GM12878 (cell line): ENCODE results near the gene UBE2O.

ENCODE experiments used
- EZH2 ChIP-seq: IDR thresholded peaks from 2 replicates; pipeline ENCODE4 v1.6.1; 2012; ENCODE audit warnings: low read depth, mild to moderate bottlenecking, control low read depth, inconsistent platforms, low read length, borderline replicate concordance; ENCODE audit not compliant: control insufficient read depth
- POLR2A ChIP-seq: IDR thresholded peaks from 2 replicates; pipeline ENCODE4 v1.6.1; 2011; ENCODE audit warnings: low read depth, mild to moderate bottlenecking, low read length
- SPI1 ChIP-seq: IDR thresholded peaks from 2 replicates; pipeline ENCODE4 v1.6.1; 2011; ENCODE audit warnings: low read depth, mild to moderate bottlenecking, low read length, moderate library complexity, borderline replicate concordance; ENCODE audit not compliant: insufficient read depth
- TF ChIP-seq, protein P1 (sequence below): IDR thresholded peaks from 2 replicates; pipeline ENCODE4 v1.6.1; 2012; ENCODE audit warnings: mild to moderate bottlenecking, low read depth, low read length

DNA sequence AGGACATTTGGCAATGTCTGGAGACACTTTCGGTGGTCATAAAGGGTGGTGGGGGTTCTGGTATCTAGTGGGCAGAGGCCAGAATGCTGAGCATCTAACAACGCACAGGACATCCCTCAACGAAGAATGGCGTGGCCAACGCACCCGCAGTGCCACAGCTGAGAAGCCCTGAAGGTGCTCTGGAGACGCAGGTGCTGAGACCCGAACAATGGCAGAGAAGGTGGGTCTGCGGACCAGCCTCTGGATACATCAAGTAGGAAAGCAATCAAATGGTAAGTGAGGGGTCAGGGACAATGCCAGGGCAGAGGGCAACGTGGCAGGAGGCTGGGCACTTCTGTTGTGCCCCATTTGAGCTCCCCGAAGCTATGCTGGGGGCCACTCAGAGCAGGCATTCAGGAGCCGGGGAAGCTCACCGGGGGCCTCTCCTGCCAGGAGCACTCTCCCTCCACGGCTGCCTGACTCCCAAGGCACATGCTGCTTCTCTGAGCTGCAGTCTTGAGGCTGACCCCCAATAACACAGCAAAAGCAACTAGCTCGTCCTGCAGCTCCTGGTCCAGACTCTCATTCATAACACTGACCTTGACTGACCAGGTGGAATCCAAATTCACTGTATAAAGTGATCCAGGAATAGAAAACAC lies 42.5 kb downstream of the UBE2O start:
- TF ChIP-seq SPI1 (no peak), EZH2 (no peak), POLR2A (no peak)
- TF ChIP-seq, protein P1, sequence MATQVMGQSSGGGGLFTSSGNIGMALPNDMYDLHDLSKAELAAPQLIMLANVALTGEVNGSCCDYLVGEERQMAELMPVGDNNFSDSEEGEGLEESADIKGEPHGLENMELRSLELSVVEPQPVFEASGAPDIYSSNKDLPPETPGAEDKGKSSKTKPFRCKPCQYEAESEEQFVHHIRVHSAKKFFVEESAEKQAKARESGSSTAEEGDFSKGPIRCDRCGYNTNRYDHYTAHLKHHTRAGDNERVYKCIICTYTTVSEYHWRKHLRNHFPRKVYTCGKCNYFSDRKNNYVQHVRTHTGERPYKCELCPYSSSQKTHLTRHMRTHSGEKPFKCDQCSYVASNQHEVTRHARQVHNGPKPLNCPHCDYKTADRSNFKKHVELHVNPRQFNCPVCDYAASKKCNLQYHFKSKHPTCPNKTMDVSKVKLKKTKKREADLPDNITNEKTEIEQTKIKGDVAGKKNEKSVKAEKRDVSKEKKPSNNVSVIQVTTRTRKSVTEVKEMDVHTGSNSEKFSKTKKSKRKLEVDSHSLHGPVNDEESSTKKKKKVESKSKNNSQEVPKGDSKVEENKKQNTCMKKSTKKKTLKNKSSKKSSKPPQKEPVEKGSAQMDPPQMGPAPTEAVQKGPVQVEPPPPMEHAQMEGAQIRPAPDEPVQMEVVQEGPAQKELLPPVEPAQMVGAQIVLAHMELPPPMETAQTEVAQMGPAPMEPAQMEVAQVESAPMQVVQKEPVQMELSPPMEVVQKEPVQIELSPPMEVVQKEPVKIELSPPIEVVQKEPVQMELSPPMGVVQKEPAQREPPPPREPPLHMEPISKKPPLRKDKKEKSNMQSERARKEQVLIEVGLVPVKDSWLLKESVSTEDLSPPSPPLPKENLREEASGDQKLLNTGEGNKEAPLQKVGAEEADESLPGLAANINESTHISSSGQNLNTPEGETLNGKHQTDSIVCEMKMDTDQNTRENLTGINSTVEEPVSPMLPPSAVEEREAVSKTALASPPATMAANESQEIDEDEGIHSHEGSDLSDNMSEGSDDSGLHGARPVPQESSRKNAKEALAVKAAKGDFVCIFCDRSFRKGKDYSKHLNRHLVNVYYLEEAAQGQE, result no peak
